Effector CD4-positive, alpha-beta T cell (primary cell): ENCODE measurements around the gene CD244.
"Not testable (repeated sequence)": the region's sequence is repeated elsewhere in the genome, so short reads cannot be mapped to it uniquely, and the experiment has no call there.

Experiments used
- DNase-seq: peaks from one replicate; pipeline ENCODE4 v3.0.0-alpha.2; 2020

The CD244 gene

DNA sequence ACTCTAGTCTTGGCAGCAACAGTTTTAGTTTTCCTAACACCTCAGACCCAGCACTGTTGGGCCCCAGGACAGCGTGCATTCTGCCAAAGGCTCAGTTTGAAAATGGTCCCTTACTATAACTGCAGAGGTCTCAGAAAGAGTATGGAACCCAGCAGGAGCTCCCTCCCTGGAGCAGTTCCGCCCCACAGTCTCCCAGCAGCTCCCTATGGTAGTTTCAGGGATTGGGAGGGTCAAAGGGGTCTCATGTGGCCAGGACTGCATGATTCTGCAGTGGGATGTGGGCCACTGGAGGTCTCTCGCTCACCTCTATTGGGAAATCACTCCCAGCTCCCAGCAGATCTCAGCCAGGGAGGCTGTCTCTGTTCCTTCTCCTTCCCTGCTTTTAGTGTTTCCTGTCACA lies 54.4 kb downstream of the CD244 start:
- no peak for DNase-seq

DNA sequence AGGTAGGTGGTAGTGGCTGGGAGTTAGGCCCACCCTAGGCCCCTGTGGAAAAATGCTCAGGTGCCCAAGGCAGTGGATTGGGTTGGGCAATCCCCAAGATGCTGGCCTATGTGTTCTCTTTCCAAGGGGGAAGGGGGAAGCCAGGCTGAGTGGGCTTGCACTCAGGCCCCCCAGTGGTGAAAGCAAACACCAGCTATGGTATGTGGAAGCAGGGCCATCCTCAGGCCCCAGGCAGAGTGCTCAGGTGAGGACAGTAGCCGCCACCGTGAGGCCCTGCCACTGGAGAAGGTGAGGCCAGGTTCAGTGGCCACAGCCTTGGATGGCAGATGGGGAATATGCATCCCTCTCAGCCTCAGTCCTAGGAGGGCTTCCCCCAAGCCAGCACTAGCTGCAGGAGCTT lies 54.9 kb downstream of the CD244 start:
- DNase-seq: no peak

DNA sequence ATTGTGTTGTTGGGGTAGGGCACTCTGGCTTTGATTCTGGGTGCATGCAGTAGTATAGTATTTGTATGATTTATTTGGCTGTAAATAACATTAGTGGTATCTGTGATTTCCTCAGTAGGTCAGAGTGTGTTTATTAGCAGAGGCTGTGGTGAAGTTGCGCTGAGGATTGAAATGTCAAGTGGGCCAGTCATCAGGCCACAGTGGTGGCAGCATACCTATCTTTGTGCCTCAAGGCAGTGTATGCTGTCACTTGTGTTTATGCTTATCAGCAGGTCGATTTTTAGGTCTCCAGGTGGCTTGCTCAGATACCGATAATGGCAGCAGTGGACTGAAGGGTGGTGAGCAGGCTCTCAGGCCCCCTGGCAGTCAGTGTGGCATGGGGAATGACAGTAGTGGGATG lies 55.4 kb downstream of the CD244 start:
- no peak for DNase-seq

DNA sequence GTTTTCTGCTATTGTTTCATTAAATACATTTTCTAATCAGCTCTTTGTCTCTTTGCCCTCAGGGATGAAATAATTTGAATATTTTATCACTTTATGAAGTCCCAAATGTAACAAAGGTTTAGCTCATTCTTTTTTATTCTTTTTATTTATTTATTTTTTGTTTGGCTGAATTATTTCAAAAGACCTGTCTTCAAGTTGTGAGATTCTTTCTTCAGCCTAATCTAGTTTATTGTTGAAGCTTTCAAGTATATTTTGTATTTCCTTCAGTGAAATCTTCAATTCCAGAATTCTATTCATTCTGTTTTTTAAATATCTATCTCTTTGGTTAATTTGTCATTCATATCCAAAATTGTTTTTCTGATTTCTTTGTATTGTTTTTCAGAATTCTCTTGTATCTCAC lies 55.9 kb downstream of the CD244 start:
- no peak for DNase-seq

DNA sequence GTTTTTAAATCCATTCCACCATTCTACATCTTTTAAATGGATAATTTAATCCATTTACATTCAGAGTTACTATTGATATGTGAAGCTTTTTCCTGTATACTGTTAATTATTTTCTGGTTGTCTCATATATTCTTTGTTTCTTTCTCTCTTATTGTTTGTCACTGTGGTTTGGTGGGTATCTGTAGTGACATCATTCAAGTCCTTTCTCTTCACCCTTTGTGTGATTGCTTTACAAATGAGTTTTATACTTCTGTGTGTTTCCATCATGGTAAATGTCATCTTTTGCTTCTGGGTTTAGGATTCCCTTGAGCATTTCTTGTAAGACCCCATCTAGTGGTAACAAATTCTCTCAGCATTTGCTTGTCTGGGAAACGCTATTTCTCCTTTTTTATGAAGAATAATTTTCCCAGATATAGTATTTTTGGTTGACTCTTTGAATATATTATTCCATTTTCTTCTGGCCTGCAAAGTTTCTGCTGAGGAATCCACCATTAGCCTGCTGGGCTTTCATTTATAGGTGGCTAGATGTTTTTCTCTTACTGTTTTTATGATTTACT lies 56.5 kb downstream of the CD244 start:
- no peak for DNase-seq

DNA sequence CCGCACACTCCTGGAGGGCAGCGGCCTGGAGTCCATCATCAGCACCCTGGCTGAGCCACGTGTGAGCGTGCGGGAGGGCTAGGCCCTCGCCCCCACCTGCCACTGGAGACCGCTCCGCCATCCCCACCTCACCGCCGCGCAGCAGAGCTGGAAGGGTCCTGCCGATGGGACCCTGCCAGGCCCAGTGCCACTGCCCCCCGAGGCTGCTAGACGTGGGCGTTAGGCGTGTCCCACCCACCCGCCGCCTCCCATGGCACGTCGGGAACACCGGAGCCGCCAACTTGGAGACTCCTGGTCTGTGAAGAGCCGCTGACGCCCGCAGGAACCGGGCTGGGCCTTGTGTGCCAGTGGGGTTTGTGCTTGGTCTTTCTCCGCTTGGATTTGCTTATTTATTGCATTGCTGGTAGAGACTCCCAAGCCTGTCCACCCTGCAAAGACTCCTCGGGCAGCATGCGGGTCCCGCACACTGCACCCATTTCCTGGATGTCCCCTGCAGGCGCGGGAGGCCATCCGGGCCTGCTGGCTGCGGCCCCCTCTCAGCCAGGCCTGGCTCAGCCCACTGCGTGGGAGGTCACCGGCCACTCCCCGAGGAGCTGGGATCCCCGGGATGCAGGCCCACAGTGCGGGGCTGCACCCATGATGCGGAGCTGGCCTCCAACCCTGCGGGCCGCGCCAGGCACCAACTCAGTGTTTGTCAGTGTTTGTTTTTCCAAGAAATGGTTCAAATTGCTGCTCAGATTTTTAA lies 60.7 kb downstream of the CD244 start:
- DNase-seq: no peak

DNA sequence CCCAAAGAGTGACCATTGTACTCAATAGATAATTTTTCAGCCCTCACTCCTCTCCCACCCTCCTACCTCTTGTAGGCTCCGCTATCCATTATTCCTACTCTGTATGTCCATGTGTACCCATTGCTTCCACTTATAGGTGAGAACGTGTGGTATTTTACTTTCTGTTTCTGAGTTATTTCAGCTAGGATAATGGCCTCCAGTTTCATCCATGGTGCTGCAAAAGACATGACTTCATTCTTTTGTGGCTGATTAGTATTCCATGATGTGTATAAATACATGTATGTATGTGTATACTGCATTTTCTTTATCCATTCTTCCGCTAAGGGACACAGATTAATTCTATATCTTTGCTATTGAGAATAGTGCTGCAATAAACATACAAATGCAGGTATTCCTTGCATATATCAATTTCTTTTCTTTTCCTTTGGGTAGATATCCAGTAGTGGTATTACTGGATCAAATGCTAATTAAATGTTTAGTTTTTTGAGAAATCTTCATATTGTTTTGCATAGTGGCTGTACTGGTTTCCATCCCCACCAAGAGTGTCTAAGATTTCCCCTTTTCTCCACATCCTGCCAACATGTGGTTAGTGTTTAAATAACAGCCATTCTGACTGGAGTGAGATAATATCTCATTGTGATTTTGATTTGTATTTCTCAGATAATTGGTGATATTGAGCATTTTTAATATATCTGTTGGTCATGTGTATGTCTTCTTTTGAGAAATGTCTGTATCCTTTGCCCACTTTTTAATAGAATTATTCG lies 61.9 kb downstream of the CD244 start:
- DNase-seq: no peak

DNA sequence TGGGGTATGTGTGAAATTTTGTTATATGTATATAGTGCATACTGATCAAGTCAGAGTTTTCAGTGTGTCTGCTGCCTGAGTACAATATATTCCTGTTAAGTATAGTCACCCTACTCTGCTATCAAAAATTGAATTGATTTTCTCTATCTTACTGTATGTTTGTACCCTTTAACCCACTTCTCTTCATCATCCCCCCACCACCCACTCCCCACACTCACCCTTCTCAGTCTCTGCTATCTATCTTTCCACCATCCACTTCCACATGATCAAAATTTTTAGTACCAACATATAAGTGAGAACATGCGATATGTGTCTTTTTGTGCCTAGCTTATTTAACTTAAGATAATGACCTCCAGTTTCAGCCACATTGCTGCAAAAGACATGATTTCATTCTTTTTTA lies 62.5 kb downstream of the CD244 start:
- DNase-seq: no peak

DNA sequence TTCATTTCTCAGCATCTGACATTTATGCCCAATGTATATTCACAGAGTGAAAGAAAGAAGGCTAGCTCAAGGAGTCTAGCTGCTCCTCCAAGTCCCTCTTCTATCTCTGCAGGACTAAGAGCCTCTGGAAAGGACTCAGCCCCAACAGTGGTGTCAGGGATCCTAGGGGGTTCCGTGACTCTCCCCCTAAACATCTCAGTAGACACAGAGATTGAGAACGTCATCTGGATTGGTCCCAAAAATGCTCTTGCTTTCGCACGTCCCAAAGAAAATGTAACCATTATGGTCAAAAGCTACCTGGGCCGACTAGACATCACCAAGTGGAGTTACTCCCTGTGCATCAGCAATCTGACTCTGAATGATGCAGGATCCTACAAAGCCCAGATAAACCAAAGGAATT lies 63.0 kb downstream of the CD244 start:
- no peak for DNase-seq

DNA sequence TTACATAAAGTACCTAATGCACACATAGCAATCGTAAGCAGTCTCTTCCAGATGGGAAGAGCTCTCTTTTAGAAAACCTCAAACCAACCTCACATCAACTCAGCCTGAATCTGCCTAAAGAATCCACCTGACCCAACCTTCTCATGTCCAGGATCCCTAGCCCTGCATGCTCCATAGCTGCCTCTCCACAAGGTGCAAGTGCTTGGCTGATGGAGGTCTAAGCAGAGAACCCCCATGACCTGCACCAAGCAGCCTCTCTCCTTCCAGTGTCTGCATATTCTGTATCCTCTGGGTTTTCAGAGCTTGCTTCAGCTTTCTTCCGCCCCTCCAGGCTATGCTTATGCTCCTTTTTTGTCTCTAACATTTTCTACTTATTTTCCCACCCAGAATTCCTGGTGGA lies 64.2 kb downstream of the CD244 start:
- DNase-seq: no peak

DNA sequence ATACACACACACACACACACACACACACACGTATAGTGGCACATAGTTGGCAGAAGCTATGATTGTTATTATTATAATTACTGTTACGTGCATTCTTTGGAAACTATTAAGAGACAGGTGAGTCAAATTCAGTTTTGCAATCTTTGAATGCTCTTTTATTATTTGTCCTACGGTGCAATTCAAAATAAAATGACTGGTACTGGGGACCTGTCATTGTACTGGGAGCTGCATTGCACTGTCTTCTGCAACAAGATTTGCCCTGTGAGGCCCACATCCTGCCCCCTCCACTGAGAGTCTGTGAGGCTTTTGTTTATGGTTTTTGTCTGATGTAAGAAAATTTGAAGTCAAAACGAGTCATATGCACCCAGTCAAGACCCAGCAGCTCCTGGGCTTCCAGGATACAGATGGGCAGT lies 64.8 kb downstream of the CD244 start:
- peak; percentile 53 for DNase-seq

DNA sequence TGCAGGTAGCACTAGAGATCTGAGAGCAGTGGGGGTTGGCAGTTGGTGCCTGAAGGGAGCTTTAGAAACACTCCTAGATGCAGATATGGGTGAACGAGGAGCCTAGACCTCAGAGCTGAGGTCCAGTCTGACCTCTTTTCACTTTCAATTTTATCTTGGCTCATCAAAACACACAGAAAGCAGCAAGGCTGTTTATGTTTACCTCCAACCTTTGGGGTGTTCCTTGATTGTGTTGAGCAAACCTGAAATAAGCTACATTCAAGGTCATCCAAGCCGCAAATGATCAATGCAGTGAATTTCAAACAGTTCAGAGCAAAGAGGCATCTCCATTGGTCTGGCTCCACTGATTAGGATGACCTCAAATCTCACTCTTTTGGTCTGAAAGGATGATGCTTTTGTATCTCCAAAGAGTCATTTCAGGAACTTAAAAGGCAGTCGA lies 65.4 kb downstream of the CD244 start:
- DNase-seq: no peak

DNA sequence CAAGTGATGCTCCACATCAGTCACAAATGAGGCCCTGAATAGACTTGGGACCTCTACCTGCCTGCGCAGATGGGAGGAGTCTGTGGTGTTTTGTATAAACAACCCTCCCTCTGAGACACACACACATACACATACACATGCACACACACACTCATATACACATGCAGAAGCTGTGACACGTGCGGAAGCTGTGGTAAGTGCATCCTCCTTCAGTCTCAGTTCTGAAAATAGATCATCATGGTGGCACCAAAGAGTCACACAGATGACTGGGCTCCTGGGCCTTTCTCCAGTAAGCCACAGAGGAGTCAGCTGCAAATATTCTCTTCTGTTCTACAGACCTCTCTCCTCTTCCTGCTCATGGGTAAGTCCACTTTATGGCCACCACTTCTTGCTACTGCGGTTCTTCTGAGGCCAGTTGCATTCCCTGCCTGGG lies 66.7 kb downstream of the CD244 start, which contains the start of gene LY9:
TSS of gene LY9 (plus strand) at position 224 of the 433 bp plus-strand sequence. CDS start at position 238, 14 bp downstream.
- DNase-seq: peak; percentile 81

DNA sequence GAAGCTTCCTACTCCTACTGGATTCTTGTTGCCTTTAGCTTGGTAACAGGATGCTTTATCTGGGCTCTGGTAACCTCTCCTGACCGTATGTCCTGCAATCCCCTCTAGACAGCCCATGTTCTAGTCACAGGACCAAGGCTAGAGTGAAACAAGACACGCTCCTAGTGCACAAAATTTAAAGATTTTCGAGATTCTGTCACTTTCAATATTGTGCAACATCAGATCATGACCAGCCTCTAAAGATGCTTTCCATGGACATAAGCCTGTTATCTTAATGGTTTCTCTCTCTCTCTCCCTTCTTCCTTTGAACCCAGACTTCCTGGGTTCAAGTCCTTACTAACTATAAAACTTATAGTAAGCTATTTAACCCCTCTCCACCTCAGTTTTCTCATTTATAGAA lies 68.3 kb downstream of the CD244 start:
- DNase-seq: no peak

DNA sequence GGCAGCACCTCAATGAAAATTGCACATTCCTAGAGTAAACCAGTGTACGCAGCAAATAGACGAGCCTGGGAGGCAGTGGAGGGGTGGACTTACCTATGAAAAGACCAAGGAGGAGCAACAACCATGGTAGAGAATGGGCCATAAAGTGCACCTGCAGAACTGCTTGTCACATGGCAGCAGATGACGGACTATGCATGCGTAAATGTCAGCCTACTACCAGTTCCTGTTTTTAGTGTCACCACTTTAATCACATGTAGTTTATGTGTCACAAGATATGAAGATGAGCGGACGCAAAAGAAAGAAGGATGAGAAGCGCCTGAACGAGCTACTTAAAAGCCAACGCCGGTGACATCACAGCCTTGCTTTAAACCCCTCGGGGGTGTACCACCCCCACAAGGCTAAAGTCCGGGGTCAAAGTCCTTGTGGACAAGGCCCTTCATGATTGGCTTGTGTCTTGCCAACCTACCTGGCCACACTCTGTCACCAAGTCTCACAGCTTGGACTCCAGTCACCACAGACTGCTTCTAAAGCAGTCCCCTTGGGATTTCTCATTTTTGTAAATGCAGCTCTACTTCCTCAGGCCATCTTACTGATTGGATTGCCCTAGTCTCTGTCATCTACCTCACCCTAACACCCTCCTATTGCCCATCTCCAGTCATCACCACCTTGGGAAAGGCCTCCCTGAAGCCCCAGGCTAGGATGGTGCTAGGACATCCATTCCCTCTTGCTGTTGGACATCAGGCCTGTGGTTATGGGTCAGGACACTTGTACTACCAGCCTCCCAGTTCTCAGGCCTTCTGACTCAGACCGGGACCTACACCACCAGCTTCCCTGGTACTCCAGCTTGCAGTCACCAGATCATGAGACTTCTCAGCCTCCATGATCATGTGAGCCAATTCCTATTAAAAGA lies 72.7 kb downstream of the CD244 start:
- no peak for DNase-seq

DNA sequence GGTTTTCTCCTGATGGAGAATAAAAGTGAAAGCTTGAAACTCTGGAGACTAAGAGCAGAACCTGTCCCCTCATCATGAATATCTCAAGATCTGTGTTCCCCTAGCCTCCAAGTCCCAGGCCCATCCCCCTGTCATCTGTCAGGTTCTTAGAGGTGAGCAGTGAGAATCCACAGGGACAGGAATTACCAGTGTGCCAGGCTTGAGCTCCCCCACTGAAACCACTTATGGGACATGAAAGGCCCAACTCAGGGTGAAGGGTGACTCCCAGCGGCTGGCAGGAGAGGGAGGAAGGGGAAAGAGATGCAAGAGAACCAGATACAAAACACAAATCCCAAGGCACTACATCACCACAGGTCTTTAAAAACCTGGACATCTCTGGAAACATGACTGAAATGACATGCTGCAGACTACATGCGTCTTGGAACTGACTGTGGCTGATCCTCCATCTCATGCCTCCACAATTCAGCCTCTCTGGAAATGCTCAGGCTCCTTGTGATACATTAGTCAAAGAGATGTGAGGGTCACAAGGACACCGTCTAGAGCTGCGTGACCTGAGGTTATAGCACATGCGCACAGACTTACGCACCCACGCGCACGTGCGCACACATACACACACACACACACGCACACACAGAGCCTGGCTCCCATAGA lies 73.5 kb downstream of the CD244 start:
- DNase-seq: no peak

DNA sequence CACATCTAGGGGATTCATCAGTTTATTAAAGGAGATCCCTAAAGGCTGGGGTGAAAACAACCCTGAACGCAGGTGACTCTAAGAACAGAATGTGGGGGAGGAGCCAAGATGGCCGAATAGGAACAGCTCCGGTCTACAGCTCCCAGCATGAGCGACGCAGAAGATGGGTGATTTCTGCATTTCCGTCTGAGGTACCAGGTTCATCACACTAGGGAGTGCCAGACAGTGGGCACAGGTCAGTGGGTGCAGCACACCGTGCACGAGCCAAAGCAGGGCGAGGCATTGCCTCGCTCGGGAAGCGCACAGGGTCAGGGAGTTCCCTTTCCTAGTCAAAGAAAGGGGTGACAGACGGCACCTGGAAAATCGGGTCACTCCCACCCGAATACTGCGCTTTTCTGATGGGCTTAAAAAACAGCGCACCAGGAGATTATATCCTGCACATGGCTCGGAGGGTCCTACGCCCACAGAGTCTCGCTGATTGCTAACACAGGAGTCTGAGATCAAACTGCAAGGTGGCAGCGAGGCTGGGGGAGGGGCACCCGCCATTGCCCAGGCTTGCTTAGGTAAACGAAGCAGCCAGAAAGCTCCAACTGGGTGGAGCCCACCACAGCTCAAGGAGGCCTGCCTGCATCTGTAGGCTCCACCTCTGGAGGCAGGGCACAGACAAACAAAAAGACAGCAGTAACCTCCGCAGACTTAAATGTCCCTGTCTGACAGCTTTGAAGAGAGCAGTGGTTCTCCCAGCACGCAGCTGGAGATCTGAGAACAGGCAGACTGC lies 79.5 kb downstream of the CD244 start:
- DNase-seq: not testable (repeated sequence)

DNA sequence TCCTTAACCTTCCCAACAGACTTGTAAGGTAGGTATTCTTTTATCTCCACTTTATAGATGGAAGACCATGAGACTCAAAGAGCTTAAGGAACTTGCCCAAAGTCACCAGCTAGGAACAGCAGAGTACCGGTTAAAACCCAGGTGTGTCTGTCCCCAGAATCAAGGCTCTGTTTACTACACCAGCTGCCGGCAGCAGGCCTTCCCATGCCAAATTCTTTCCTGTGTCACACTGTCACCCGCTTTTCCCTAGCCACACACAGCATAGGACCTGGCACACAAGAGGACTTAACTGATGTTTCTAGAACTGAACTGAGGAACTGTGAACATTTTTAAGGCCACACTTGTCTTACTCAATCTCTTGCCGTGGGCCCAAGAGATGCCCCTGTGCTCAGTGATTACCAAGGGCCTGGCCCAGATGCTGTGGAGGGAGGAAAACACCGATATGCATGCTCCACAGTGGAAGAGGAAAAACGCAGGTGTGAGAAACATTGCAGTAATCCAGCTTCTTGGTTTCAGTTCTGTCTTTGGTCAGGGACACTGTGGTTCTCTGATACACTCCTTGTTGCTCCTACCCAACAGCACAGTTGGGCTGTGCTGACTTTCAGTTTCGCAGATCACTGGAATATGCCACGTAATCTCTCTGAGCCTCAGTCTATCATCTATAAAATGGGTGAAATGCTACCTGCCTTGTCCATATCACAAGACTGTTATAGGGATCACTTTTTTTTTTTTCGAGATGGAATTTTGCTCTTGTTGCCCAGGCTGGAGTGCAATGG lies 80.6 kb downstream of the CD244 start:
- DNase-seq: no peak

DNA sequence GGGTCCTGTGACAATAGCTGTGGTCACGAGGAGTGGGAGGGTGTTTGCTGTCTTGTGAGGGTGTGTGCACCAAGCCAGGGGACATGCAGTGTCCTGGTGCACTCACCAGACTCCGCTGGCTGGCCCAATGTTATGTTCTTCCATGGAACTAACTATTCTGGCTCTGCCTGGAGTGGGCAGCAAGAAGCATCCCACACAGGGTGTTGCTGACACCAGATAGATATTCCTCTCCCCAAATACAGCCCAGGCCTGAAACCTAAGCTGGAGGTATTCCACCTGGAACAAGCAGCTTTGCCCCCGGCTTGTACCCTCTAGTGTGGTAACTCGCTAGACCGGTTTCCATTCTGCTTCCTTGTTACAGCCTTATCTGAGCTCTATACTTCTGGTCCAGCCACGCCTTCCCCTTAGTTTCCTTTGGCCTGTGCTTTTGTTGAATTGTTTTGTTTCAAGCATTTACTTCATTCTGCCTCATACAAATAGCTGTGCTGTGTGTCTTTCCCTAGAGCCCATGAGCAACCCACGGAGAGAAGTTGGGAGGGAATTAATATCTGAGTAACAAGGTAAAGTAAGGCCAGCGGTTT lies 81.4 kb downstream of the CD244 start:
- no peak for DNase-seq

DNA sequence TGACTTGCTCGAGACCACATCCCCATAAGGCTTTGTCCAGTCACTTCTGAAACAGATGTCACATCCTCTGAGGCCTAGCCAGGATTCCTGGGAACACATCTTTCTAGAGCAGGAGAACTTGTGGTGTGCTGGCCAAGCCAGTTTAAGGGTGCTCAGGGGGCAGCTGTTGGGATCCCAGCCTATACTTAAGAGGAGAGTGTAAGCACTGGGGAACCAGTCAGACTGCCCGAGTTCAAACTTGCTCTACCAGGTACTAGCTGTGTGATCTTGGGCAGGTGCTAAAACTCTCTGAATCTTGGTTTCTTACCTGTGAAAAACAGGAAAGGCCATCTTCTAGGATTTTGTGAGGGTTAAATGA lies 82.3 kb downstream of the CD244 start:
- DNase-seq: no peak
